Measurements from ENCODE around the gene TBL3.
"Not testable (repeated sequence)": the region's sequence is repeated elsewhere in the genome, so short reads cannot be mapped to it uniquely, and the experiment has no call there.

TBL3 gene

GRCh38 chr16:1971796-1972489, at the start of gene TBL3:
Gene TBL3 (plus strand): TSS chr16:1972053. CDS start chr16:1972165, 112 bp downstream.
- peak; percentile 94 for DNase-seq

- DNase-seq: no peak
Observed at GRCh38 chr16:1922357-1922756, 49.5 kb upstream of the TBL3 start.

- peak; percentile 55 for DNase-seq
Observed at GRCh38 chr16:1923299-1924034, 48.4 kb upstream of the TBL3 start.

- DNase-seq: no peak
Observed at GRCh38 chr16:1924095-1924494, 47.8 kb upstream of the TBL3 start.

GRCh38 chr16:1926271-1926670, 45.6 kb upstream of the TBL3 start:
- no peak for DNase-seq

GRCh38 chr16:1929105-1929504, 42.7 kb upstream of the TBL3 start:
- peak; percentile 33 for DNase-seq

GRCh38 chr16:1929578-1930337, 42.1 kb upstream of the TBL3 start:
- peak; percentile 79 for DNase-seq

GRCh38 chr16:1930338-1930720, 41.5 kb upstream of the TBL3 start:
- DNase-seq: no peak

- DNase-seq: no peak
Observed at GRCh38 chr16:1932050-1933028, 39.5 kb upstream of the TBL3 start.

GRCh38 chr16:1933097-1933661, 38.7 kb upstream of the TBL3 start:
- DNase-seq: no peak

- no peak for DNase-seq
Observed at GRCh38 chr16:1936945-1937479, 34.8 kb upstream of the TBL3 start.

- no peak for DNase-seq
Observed at GRCh38 chr16:1938316-1938715, 33.5 kb upstream of the TBL3 start.

- no peak for DNase-seq
Observed at GRCh38 chr16:1938910-1939309, 32.9 kb upstream of the TBL3 start.

GRCh38 chr16:1939833-1940232, 32.0 kb upstream of the TBL3 start:
- not testable (repeated sequence) for DNase-seq

- DNase-seq: no peak
Observed at GRCh38 chr16:1940273-1941161, 31.3 kb upstream of the TBL3 start.

GRCh38 chr16:1941162-1942046, 30.4 kb upstream of the TBL3 start:
- DNase-seq: no peak

- DNase-seq: no peak
Observed at GRCh38 chr16:1942047-1942809, 29.6 kb upstream of the TBL3 start.

- DNase-seq: peak; percentile 99
Observed at GRCh38 chr16:1942810-1943726, 28.8 kb upstream of the TBL3 start, which contains the start of gene MSRB1. Gene MSRB1 (minus strand): TSS chr16:1943199. CDS start chr16:1943156, 43 bp downstream.

Measured in EL (cell line).